NT2/D1 (cell line): ENCODE results near the gene C2CD2L.

Experiments used
- YY1 ChIP-seq: IDR thresholded peaks from 2 replicates; pipeline ENCODE4 v1.6.1; 2011; ENCODE audit not compliant: insufficient read length, insufficient read depth
- ZNF274 ChIP-seq: IDR thresholded peaks from 2 replicates; pipeline ENCODE4 v1.6.1; 2011; ENCODE audit warnings: mild to moderate bottlenecking, low read depth, low read length

- no peak for TF ChIP-seq YY1
- TF ChIP-seq ZNF274, result no peak
Measured at GRCh38 chr11:119103793-119104192, 3.4 kb upstream of the C2CD2L start.
